Lower lobe of right lung (tissue), 2 donors: ENCODE measurements around the gene LTO1. TPM values are rescaled to one million over a fixed set of nuclear protein-coding genes. Genes with fewer than 3 reads are reported as not detected.

Experiments
- ATAC-seq, 2 donors: fragments of 200-7000 bp; cut with Tn5 transposase; one replicate each; pipeline ENCODE4 v1.9.1; 2020 to 2022; ENCODE audit warnings: mild to moderate bottlenecking in 2 of 2, moderate library complexity in 2 of 2
- DNase-seq: peaks from one replicate; pipeline ENCODE4 v3.0.0-alpha.2; 2020
- H3K27ac ChIP-seq: fragments of 200-600 bp; one replicate; pipeline ENCODE4 v1.8.0; 2022
- H3K27me3 ChIP-seq: fragments of 200-600 bp; one replicate; pipeline ENCODE4 v1.8.0; 2022; ENCODE audit warnings: low read depth
- H3K36me3 ChIP-seq: fragments of 200-600 bp; one replicate; pipeline ENCODE4 v1.8.0; 2022; ENCODE audit warnings: mild to moderate bottlenecking
- H3K4me1 ChIP-seq: fragments of 200-600 bp; one replicate; pipeline ENCODE4 v1.8.0; 2022
- H3K4me3 ChIP-seq: fragments of 200-600 bp; one replicate; pipeline ENCODE4 v1.8.0; 2022; ENCODE audit warnings: mild to moderate bottlenecking
- H3K9me3 ChIP-seq: fragments of 200-600 bp; one replicate; pipeline ENCODE4 v1.8.0; 2022
- intact Hi-C: fragments of 100-400 bp; cut with DNase I; formaldehyde crosslinking; loops from one replicate; pipeline ENCODE4 v1.11.0; 2022
- total RNA-seq: library from RNA; stranded (reverse); fragmentation: NEBNext Ultra II Directional; extraction: Animal tissue kit (Norgen Biotek cat#: 25700); gene quantifications from one replicate; pipeline ENCODE4 v1.2.1, GENCODE V29; 2021
- TF ChIP-seq, protein P1 (sequence below): fragments of 200-600 bp; IDR thresholded peaks from one replicate; pipeline ENCODE4 v1.8.0; 2022; ENCODE audit warnings: antibody characterized with exemption, mild to moderate bottlenecking
- donor health status: DM: no; HTN: yes; CAD: no; lungs with severe emphysema.

Gene LTO1
- total RNA-seq, 1 donor from 2014 or later = 23.7 TPM

DNA sequence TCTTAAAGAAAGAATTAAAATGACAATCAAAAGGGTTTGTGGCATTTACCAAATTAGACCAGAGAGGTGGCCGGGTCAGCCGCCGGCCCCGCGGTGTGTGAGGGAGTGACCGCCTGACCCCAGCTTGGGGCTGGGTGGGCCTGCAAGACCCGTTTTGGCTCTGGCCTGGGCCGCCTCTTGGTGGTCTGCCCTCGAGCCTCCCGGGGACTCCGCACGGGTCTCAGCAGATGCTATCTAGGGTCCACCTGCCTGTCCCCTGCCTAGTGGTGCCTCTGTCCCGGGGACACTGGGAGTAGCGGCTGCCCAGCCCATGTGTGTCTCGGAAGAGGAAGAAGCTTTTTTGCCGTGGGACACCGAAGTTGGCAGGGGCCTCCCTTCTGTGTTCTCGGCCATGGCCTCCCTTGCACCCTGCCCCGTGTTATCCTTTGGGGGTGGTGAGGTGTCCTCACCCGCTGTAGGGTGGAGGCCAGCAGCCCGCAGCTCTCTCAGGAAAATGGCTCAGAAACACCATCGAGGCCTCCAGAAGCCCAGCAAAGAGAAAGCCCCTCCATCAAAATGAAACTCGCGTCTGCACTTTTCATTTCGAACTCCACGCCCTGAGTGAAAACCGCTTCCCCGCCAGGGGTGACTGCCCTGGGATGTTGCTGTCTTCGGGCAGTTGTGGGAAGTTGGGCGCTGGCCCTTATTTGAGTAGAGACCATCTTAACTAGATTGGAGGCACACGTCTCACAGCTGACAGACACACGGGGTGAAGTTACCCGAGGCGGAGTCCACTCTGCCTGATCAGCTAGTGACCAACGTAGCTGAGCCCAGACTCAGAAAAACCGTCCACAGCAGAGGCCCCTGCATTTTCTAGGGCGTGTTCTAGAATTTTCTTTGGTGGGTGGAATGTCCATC, 26.2 kb downstream of the LTO1 start:
- intact Hi-C loops = loop anchor here (10.0 kb wide), 1 partner anchor 354 kb away; the partner anchor contains the start of gene MYEOV
- peaks cover 23% of the 10 kb centered on the region for H3K4me1 ChIP-seq
- no peaks in the 10 kb centered on the region for H3K27me3 ChIP-seq
- H3K4me3 ChIP-seq = no peak overlapping the region
- no peak overlapping the region for H3K27ac ChIP-seq
- H3K36me3 ChIP-seq = peaks cover 88% of the 10 kb centered on the region
- TF ChIP-seq, protein P1, sequence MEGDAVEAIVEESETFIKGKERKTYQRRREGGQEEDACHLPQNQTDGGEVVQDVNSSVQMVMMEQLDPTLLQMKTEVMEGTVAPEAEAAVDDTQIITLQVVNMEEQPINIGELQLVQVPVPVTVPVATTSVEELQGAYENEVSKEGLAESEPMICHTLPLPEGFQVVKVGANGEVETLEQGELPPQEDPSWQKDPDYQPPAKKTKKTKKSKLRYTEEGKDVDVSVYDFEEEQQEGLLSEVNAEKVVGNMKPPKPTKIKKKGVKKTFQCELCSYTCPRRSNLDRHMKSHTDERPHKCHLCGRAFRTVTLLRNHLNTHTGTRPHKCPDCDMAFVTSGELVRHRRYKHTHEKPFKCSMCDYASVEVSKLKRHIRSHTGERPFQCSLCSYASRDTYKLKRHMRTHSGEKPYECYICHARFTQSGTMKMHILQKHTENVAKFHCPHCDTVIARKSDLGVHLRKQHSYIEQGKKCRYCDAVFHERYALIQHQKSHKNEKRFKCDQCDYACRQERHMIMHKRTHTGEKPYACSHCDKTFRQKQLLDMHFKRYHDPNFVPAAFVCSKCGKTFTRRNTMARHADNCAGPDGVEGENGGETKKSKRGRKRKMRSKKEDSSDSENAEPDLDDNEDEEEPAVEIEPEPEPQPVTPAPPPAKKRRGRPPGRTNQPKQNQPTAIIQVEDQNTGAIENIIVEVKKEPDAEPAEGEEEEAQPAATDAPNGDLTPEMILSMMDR = no peak
- H3K9me3 ChIP-seq = no peaks in the 10 kb centered on the region
- DNase-seq (no peak), ATAC-seq (no peak)

DNA sequence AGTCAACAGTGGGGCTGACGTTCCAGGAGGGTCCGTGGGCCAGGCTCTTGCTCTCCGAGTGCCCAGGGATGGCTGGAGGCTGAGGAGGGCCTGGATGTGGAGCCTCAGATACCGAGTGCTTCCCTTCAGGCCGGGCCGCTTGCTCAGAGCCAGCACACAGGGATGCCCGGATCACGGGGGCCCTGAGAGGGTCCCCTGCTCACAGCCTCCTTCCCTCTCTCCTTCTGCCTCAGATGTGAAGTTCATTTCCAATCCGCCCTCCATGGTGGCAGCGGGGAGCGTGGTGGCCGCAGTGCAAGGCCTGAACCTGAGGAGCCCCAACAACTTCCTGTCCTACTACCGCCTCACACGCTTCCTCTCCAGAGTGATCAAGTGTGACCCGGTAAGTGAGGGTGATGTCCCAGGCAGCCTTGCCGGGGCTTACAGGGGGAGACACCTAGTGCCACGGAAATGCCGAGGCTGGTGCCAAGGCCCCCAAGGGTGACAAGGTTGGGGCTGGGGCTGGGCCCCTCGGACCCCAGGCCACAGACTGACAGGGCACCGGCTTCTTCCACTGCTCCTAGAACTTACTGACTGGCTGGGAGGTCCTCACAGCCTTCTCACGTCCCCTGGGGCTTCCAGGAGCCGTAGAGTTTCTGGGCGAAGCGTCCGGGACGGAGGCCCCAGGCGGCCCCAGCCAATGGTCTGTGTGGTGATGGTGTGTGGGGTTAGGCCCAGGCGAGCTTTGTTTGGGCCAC, 27.2 kb downstream of the LTO1 start:
- intact Hi-C loops = loop anchor here (10.0 kb wide), 1 partner anchor 353 kb away; the partner anchor contains the start of gene MYEOV
- no peak for ATAC-seq

DNA sequence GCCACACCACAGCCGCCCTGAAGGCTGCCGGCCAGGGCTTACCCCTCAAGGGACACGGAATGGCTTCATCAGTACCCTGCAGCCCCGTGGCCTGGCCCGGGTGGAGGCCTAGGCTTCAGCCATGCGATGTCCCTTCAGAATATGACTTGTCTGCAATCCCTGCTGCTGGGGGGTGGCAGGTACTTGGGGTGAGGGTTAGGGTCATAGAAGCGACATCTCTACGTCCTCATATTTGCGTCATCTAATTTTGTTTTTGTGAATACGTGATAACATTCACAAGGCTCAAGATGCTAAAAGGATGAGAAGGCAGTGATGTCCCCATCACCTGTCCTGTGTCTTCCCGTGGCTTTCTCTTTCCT, 27.8 kb downstream of the LTO1 start:
- TF ChIP-seq, protein P1 = no peak
- DNase-seq = no peak
- intact Hi-C loops = loop anchor here (10.0 kb wide), 1 partner anchor 353 kb away; the partner anchor contains the start of gene MYEOV
- Histone ChIP-seq H3K27me3 (no peaks in the 10 kb centered on the region), H3K27ac (no peak overlapping the region), H3K4me3 (no peak overlapping the region), H3K36me3 (peaks cover 72% of the 10 kb centered on the region), H3K4me1 (peaks cover 33% of the 10 kb centered on the region), H3K9me3 (no peaks in the 10 kb centered on the region)
- no peak for ATAC-seq

More for the DNA sequence above, 27.2 kb downstream of the LTO1 start:
- no peaks in the 10 kb centered on the region for H3K9me3 ChIP-seq
- no peak overlapping the region for H3K27ac ChIP-seq
- H3K36me3 ChIP-seq = peaks cover 78% of the 10 kb centered on the region
- H3K4me3 ChIP-seq = no peak overlapping the region
- no peak for DNase-seq
- no peaks in the 10 kb centered on the region for H3K27me3 ChIP-seq
- TF ChIP-seq, protein P1 = no peak
- H3K4me1 ChIP-seq = peaks cover 33% of the 10 kb centered on the region

DNA sequence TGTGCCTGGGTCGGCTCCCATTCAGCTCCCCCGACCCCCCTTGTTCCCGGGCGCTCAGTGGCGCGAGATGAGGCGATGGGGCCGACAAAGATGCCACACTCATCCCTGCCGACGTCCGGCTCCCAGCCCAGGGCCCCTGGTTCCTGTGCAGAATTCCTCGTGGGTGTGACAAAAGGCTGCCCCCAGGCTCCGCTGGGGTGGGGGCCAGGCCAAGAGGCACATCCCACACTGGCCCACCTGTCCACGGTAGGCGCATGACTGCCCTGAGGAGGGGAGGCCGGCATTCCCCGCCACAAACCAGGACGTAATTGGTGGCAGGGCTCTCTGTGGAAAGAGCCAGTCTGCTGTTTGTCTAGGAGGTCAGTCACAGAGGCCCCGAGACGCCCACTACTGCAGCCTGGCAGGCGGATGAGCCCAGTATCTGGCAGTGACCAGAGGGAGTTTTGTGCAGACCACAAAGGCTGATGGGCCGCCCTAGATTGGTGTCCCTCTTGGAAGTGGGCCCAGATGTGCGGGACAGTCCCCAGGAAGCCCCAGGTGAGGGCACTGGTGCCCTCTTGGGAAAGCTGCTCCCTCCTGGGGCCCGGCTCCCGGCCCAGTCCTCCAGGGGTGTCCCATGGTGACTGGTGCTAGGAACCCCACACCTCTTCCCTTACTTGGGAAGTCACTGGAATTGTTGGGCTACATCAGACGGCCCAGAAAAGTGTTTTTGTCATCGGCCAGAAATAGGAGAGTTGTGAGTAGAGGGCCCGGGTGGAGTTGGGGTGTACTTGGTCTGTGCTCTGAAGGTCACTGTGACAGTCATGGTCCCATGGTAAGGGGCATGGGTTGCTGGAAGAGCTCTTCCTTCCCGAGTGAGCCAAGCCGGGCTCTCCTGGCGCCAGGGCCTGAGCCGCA, 28.4 kb downstream of the LTO1 start:
- ATAC-seq = no peak
- intact Hi-C loops = loop anchor here (10.0 kb wide), 1 partner anchor 352 kb away; the partner anchor contains the start of gene MYEOV
- no peak overlapping the region for H3K4me3 ChIP-seq

More for the DNA sequence above, 28.4 kb downstream of the LTO1 start:
- TF ChIP-seq, protein P1 = no peak
- H3K4me1 ChIP-seq = peaks cover 33% of the 10 kb centered on the region
- H3K36me3 ChIP-seq = peaks cover 66% of the 10 kb centered on the region
- H3K27me3 ChIP-seq = no peaks in the 10 kb centered on the region
- H3K9me3 ChIP-seq = no peaks in the 10 kb centered on the region
- no peak overlapping the region for H3K27ac ChIP-seq
- DNase-seq = no peak
